Measurements from ENCODE around the gene ABCB6.

ABCB6 gene

GRCh38 chr2:219244789-219245147 lies 26.0 kb upstream of the ABCB6 start:
- ATAC-seq: no peak
- TF ChIP-seq TOX (CRISPR knock-in tag; IDR thresholded peaks at IDR 0.05; ENCODE audit: borderline replicate concordance): no peak
- no peak for TF ChIP-seq TSHZ2 (CRISPR knock-in tag; IDR thresholded peaks at IDR 0.05)
- no peak for TF ChIP-seq SNAI2 (CRISPR knock-in tag; IDR thresholded peaks at IDR 0.05)
- TF ChIP-seq RARB (CRISPR knock-in tag; IDR thresholded peaks at IDR 0.05): no peak
- no peak for TF ChIP-seq CREB5 (CRISPR knock-in tag; IDR thresholded peaks at IDR 0.05; ENCODE audit: low read depth)
- TF ChIP-seq ARNTL (CRISPR knock-in tag; IDR thresholded peaks at IDR 0.05; ENCODE audit: borderline replicate concordance, low read depth): no peak
- TF ChIP-seq ZFP3 (CRISPR knock-in tag; IDR thresholded peaks at IDR 0.05): no peak

GRCh38 chr2:219243291-219243761 lies 24.6 kb upstream of the ABCB6 start:
- TF ChIP-seq ISL1 (CRISPR knock-in tag; IDR thresholded peaks at IDR 0.05): no peak
- no peak for TF ChIP-seq GLIS3 (CRISPR knock-in tag; IDR thresholded peaks at IDR 0.05)
- TF ChIP-seq ARNTL (CRISPR knock-in tag; IDR thresholded peaks at IDR 0.05; ENCODE audit: borderline replicate concordance, low read depth): no peak
- no peak for TF ChIP-seq CSDC2 (CRISPR knock-in tag; IDR thresholded peaks at IDR 0.05)
- TF ChIP-seq ESRRG (CRISPR knock-in tag; IDR thresholded peaks at IDR 0.05): no peak
- no peak for TF ChIP-seq RARB (CRISPR knock-in tag; IDR thresholded peaks at IDR 0.05)
- TF ChIP-seq PATZ1 (CRISPR knock-in tag; IDR thresholded peaks at IDR 0.05; ENCODE audit: borderline replicate concordance): no peak
- TF ChIP-seq ZC3H10 (CRISPR knock-in tag; IDR thresholded peaks at IDR 0.05): no peak
- ATAC-seq: no peak

- TF ChIP-seq ARNTL (CRISPR knock-in tag; IDR thresholded peaks at IDR 0.05; ENCODE audit: borderline replicate concordance, low read depth) (no peak), CSDC2 (CRISPR knock-in tag; IDR thresholded peaks at IDR 0.05) (no peak), OSR1 (CRISPR knock-in tag; IDR thresholded peaks at IDR 0.05) (no peak), ISL1 (CRISPR knock-in tag; IDR thresholded peaks at IDR 0.05) (no peak), TCF4 (CRISPR knock-in tag; IDR thresholded peaks at IDR 0.05; ENCODE audit: borderline replicate concordance) (no peak), CREB5 (CRISPR knock-in tag; IDR thresholded peaks at IDR 0.05; ENCODE audit: low read depth) (no peak), ZFP30 (CRISPR knock-in tag; IDR thresholded peaks at IDR 0.05) (no peak), BACH2 (CRISPR knock-in tag; IDR thresholded peaks at IDR 0.05; ENCODE audit: borderline replicate concordance) (no peak), TOX (CRISPR knock-in tag; IDR thresholded peaks at IDR 0.05; ENCODE audit: borderline replicate concordance) (no peak), SNAI2 (CRISPR knock-in tag; IDR thresholded peaks at IDR 0.05) (no peak), PATZ1 (CRISPR knock-in tag; IDR thresholded peaks at IDR 0.05; ENCODE audit: borderline replicate concordance) (no peak), ZFP3 (CRISPR knock-in tag; IDR thresholded peaks at IDR 0.05) (no peak), CSRNP3 (CRISPR knock-in tag; IDR thresholded peaks at IDR 0.05) (no peak)
- no peak for ATAC-seq
Measured at GRCh38 chr2:219234331-219234730, 15.6 kb upstream of the ABCB6 start.

Measured in SK-N-SH treated with all-trans-retinoic acid at 6 μM for 48 hours (cell line).